ENCODE results near the gene SNAI1.
"Not testable (repeated sequence)": the region's sequence is repeated elsewhere in the genome, so short reads cannot be mapped to it uniquely, and the experiment has no call there.

DNA sequence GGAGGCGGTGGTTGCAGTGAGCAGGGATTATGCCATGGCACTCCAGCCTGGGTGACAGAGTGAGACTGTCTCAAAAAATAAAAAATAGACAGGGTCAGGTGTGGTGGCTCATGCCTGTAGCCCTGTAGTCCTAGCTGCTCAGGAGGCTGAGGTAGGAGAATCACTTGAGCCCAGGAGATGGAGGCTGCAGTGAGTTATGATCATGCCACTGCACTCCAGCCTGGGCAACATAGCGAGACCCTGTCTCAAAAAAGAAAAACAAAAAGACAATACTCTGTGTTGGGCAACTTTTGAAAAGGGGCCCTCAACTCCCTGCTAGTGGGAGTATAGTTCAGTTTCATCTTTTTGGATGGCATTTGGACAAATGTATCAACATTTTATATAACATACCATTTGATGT lies 5.0 kb upstream of the SNAI1 start:
- TF ChIP-seq, protein P1, sequence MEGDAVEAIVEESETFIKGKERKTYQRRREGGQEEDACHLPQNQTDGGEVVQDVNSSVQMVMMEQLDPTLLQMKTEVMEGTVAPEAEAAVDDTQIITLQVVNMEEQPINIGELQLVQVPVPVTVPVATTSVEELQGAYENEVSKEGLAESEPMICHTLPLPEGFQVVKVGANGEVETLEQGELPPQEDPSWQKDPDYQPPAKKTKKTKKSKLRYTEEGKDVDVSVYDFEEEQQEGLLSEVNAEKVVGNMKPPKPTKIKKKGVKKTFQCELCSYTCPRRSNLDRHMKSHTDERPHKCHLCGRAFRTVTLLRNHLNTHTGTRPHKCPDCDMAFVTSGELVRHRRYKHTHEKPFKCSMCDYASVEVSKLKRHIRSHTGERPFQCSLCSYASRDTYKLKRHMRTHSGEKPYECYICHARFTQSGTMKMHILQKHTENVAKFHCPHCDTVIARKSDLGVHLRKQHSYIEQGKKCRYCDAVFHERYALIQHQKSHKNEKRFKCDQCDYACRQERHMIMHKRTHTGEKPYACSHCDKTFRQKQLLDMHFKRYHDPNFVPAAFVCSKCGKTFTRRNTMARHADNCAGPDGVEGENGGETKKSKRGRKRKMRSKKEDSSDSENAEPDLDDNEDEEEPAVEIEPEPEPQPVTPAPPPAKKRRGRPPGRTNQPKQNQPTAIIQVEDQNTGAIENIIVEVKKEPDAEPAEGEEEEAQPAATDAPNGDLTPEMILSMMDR (conservative IDR thresholded peaks at IDR 0.05 in 1 of 2, IDR thresholded peaks at IDR 0.05 in 1 of 2; ENCODE audit: low read depth in 1 of 2, low read length in 2 of 2) = not testable (repeated sequence)
- TF ChIP-seq EZH2 (IDR thresholded peaks at IDR 0.05; ENCODE audit: low read length, missing control alignments) = not testable (repeated sequence)
